Measurements from ENCODE around the gene PIGQ.

Gene PIGQ

DNA sequence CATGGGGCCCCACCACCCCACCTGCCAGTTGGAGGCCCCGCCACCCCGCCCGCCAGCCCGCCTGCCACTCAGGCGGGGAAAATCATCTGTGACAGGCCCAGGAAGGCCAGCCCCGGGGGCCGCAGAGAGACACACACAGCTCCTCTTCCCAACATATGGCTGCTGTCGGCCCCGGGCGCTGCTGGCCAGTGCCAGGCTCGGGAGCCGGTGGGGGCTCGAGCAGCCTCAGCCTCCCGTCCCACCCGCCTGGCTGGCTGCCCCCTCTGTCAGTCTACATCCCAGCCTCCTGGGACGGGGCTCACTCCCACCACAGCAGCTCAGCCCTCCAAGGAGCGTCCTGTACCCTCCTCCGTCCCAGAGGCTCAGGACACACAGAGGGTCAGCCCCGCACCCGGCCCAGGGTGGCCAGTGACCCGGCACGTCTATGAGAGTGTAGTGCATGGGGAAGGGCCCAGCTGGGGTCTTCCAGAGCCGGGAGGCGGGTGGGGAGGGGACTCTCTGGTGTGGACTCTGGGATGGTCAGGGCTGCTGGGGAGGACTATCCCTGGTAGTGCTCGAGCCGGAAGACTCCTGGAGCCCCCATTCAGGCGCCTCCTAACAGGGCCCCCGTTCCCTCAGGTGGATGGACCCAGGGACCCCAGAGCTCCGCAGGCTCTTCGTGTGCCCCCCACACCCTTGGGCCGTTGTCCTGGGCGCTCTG, 13.1 kb upstream of the PIGQ start:
- DNase-seq = no peak

DNA sequence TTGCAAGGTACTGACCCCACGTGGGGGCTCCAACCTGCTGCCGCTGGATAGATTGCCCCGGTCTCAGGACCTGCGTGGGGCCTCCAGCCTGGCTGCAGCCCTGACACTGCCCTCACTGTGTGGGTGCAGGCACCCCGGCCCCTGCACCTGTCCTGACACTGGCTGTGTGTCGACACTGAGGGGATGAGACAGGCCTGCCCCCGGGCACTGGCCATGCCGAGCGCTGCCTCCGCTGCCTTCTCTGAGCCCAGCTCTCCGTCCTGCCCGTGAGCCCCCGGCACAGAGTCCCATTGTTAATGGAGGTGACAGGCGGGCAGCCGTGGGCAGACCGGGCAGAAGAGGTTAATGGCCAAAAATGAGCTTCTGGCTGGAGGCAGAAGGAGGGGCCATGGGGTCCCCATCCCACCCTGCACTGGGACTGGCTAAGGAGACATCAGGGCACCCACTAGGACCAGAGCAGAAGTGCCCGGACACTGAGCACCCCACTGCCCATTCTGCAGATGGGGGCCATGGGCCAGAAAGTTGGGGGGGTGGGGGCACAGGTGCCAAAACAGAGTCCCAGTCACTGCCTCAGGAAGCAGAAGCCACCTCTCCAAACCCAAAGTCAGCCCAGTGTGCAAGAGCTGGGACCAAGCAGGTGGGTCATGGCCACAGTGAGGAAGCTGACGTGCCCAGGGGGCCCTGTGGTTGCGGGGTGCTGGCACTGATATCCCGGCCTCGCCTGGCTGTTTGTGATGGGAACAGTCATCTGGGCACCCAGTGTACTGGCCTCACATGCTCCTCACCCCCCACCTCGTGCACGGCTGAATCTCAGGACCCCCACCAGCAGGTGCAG, 12.1 kb upstream of the PIGQ start:
- DNase-seq = no peak

DNA sequence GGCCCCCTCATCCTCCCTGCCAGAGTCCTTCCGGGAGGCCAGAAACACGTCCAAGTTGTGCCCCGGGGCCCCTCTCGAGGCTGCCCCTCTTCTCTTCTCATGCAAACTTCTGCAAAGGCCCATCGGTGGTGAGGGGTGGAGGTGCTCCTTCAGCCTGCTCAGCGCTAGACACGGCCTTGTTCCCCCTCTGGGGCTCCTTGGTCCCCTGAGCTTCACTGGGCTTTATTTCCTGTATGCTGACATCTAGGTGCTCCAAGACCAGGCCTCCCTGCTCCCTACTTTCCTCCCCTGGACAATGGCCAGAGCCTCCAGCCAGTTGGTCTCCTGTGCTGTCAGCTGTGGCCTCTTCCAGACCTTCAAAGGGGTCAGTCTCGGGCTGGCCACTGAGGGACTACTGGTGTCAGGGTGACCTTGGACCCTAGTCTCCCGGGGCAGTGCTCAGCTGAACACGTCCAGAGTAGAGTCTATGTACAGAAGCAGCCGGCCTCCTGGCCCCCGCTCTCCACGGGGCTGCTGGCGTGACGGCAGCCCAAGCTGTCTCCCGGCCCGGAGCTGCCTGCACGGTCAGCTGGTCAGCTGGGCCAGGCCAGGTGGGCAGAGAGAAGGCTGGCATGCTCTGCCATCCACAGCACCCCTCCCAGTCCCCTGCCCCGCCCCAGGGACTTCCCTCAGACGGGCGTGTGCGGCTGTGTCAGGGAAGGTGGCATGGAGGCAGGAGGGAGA, 11.3 kb upstream of the PIGQ start:
- DNase-seq = no peak

DNA sequence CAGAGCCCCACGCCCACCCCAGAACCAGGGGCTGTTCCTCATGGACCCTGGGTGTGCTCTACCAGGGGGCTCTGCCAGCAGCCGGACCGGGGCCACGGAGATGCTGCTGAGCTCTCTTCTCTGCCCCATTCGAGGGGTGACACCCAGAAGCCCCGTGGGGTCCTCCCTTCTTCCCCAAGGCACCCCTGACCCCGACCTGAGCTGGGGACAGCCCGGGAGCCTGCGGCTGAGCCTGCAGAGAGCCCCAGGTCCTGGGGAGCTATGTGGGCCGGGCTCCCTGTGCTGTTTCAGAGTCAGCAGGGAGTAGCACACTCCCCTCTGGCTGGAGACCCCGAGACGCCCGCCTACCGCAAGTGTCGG, 10.8 kb upstream of the PIGQ start:
- DNase-seq = no peak

DNA sequence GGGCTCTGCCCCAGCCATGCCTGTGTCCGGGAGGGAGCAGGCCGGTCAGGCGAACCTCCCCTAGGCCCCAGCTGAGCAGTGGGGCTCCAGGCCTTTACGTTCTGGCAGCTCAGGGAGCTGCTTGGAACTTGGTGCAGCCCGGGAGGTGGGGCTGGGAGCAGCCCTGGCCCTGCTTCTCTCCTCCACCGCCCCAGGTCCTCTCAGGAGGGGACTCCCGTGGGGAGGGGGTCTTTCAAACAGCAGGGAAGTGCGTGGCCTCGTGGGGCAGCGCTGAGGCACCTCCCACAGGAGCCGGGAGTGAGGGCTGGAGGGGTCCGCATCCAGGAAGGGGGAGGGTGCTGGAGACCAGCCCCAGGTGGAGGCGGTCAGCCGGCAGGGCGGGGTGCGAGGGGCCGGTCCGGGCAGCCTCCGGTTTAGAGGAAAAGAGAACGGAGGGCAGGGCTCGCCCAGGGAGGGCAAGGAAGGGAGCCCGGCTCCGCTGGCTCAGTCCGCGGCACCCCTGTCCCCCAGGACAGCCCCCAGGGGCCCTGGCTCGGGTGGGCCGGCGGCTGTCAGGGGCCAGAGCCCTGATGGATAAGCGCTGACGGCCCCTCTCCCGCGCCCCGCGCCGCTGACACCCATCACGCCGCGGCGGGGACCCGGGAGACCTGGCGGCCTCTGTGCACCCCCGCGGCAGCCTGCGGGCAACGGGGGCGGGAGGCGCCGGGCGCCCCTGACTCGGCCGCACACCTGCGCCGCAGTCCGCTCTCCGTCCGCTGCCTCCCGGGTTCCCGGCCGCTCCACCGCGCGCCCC, 10.2 kb upstream of the PIGQ start:
- DNase-seq = no peak

DNA sequence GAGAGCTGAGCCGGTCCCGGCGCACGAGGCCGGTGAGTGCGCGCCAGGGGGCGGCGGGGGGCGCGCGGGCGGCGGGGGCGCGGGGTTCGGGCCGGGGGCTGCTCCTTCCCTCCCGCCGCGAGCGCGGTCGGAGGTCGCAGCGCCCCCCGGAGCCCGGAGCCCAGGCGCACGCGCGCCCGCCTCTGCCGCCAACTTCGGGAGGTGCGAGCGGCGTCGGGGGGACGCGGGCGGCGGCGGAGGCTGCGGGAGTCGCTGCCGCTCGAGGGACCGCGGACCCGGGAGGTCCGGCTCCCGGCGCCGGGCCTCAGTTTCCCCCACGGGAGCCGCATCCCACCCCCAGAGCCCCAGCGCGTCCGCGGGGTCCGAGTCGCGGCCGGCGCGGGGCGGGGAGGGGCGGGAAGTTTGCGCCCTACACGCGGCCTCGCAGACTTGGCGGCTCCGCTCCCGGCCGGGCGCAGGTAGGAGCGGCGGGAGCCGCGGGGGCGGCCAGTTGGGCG, 9.5 kb upstream of the PIGQ start, which contains the start of gene PRR35:
Gene PRR35, plus strand, starts transcription at position 191 of the 497 bp plus-strand sequence. CDS start 2,901 bp downstream, outside the sequence.
- DNase-seq = no peak

DNA sequence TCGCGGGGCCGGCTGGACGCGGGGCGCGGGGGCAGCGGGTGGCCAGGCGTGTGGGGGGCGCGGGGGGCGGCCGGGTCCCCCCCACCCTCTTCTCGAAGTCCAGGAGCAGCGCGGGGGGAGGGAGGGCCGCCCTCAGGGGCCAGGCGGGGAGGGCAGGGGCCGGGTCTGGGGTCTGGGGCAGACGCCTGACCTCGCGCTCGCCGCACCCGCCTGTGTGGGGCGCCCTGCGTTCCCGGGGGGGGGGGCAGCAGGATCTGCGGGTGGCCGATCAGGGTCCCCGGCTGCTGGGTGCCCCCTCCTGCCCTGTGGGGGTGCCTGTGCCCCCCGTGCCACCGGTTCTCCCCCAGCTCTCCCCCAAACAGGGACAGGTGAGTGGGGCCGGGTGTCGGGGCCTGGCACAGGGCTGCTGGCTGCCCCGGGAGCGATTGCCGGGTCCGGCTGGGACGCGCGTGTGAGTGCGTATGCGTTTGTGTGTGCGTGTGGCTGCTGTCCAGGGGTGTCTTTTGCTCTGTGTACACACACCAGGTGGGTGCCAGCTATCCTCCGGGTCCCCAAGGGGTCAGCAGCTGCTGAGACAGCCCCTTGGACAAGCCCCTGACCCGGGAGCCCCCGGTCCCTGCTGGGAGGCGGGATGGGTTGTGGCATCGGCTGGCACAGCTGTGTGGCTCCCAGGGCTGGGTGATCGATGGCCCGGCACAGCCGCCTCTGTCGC, 8.9 kb upstream of the PIGQ start:
- DNase-seq = no peak

DNA sequence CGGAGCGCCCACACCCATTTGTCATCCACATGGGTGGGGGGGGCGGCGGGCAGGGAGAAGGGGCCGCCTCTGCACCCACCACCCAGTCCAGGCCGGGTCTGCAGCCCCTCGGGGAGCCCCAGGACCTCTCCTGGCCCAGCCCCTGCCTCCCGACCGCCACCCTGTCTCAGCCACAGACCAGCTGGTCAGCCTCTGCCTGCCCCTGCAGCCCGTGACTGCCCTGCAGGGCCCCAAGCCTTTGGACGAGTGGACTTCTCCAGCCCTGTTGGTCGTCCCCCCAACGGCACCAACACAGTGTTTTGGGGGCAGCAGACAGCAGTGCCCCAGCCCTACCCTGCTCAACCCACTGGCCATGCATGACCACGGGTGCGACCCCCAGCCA, 8.4 kb upstream of the PIGQ start:
- no peak for DNase-seq

DNA sequence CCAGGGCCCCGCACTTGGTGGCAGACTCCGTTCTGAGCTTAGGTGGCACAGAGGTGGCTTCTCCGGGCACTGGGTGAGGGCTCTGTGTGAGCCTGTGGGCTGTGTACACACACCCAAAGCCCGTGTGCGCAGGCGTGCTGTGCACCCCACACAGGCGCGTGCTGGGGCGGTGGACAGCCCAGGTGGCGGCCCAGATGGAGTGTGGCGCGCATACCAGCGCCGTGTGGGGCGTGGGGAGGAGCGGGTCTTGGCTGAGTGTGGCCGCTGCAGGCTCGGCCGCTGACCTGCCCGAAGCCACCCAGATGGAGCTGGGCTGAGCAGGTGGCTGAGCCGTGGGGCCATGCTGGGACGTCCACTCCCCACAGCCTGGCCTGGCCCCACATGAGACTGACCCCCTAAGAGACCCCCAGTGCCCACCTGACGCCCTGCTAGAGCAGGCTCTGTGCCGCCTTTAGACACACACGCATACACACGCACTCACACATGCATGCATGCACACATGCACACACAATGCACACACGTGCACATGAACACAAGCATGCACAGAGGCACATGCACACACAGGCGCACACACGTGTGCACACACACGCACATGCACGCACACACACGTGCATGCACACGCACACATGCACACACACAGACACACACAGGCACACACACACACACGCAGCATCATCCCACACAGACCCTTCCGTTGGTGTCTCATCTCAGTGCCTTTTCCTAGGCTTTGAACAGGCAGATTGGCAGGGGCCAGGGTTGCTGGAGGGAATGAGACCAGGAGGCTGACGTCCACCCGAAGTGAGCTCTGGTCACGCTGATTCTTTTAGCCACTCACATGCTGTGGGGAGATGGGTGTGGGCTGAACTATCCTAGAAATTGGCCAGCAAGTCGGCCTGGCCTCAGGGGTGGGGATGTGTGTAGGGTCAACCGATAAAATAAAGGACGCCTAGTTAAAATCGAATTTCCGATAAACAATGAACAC, 7.5 kb upstream of the PIGQ start:
- DNase-seq = no peak

DNA sequence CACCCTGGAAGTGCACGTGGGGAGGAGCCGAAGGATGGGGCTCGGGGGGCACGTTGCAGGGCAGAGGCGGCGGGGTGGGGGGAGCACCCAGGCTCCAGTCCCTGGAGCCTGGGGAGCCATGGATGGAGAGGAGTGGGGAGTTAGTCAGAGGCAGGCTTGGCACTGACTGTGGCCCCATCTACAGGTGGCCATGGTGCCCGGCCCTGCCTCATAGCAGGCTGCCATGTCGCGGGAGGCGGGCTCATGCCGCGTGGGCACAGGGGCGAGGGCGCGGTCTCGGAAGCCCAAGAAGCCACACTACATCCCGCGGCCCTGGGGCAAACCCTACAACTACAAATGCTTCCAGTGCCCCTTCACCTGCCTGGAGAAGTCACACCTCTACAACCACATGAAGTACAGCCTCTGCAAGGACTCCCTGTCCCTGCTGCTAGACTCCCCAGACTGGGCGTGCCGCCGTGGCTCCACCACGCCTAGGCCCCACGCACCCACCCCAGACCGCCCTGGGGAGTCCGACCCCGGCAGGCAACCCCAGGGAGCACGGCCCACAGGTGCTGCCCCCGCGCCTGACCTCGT, 6.6 kb upstream of the PIGQ start:
- no peak for DNase-seq

DNA sequence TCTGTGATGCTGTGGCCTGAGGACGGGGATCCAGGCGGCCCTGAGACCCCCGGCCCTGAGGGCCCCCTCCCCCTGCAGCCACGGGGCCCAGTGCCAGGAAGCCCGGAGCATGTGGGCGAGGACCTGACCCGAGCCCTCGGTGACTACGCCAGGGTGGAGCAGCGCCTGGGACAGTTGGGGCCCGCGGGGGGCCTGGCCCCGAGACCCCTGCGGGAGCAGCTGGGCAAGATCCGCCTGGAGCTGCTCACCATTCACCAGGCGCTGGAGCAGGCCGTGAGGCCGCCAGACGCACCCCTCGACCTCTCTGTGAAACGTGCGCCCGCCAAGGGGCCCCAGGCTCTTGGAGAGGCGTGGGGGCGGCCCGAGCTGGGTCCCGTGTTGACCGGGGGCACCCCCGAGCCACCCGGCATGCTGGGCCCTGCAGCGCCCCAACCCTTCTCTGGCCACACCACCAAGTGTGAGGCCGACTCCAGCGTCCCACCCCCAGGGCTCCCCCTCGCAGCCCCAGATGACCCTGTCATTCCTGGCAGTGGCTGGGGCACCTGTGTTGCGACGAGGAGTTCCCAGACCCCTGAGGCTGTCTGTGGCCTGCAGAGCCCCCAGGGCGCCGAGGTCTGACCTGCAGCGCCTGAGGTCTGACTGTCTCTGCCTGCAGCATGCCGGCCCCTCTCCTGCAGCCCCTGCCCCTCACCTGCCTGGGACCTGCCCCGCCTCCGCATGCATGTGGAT, 4.9 kb upstream of the PIGQ start:
- no peak for DNase-seq

DNA sequence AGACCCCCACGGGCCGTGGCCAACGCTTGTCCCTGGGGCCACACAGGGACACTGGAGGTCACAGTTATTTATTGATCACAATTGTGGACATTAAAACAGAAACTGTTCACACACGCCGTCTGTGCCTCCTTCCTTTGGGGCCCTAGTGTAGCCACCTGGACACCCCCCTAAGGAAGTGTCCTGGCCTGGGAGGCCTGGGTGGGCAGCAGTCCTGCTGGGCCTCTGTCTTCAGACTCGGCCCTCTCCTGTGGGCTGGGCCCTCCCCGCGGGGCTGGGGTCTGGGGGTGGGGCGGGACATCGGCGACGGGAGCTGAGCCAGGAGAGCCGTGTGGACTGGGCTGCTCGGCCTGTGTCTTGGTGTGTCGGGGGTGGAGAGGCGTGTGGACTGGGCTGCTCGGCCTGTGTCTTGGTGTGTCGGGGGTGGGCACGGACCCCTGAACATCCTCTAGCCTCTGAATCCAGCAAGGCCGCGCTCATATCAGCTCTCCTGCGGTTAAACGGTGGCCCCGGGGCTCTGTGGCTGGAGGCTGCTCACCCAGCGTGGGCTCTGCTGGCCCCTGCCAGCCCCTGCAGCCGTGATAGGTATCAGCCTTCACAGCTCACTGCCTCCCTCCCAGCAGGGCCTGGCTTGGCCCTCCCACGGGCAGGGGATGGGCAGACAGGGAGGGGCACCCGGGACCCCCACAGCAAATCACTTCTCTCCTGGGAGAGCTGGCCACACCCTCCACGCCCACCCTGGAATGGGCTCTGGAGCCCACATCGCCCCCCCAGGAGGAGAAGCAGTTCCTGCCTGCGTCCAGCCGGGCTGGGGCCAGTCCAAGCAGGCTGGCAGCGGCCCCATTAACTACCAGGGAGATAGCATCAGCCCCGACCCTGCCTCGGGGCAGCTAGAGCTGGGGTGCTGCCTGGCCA, 4.1 kb upstream of the PIGQ start:
- DNase-seq = no peak

DNA sequence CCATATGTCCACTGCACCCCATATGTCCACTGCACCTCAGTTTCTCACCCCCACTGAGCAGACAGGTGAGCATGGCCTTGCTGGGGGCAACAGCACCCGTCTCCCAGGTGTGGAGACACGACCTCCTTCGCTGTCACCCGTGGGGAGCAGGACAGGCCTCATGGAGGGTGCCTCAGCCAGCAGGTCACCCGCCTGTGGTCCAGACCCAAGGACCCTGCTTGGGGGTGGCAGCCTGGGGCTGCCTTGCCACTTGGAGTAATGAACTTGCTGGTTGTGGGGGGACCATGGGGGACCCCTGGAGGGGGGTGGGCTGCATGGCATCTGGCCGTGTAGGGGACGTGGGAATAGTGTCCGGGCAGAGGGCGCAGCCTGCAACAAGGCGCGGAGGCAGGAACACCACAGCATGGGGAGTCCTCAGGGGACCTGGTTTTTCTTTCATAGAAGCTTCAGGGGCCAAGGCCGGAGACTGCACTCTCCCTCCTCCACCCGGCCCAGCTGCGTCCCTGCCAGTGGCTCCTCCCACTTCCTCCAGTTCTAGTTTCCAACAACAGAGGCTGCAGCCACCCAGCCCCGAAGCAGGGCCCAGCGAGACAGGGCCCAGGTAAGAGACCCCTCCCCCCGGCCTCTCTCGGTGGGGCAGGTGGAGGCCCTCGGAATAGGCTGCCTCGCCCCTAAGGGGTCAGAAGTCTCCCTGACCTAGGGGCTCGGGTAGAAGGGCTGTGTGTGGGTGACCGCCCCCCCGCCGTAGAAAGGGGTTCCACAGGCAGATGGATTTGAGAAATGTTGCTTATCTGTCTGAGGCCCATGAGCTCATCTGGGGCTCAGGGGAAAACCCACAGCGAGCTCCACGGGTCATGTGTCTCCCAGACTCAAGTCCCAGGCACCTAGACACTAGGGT, 3.0 kb upstream of the PIGQ start, which contains the start of gene NHLRC4:
Gene NHLRC4, plus strand, starts transcription at position 531 of the 898 bp plus-strand sequence. CDS start 1,043 bp downstream, outside the sequence.
- DNase-seq = peak; percentile 56

DNA sequence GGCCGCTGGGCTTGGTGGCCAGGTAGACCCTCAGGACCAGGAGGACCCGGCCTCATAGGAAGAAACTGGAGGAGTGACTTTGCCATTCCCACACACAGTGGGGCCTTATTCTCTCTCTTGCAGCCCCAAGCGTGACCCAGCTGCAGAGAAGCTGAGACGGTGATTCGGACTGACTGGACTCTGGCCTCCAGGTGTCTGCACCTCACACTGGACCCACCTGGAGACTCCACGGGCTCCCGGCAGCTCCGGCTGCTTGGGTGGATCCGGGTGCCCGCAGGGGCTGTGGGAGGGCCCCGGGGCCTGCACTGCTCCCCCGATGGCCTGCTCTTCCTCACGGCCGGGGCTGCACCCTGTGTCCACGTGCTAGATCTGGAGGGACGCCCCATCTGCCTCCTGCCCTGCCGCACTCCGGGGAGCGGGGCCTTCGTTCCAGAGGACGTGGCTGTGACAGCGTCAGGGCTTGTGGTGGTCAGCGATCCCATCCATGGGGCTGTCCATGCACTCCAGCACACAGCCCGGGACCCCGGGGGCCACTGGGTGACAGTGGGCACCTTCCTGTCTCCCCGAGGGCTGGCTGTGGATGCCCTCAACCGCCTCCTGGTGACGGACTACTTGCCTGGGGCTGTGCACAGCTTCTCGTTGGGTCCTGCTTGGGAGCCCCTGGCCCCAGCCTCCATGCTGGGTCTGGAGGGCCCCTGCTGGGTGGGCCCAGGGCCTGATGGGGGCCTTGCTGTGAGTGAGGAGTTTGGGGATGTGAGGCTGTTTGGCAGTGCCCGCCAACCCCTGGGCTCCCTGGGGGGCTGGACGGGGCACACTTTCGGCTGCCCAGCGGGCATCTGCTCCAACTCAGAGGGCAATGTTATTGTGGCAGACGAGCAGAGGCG, 2.2 kb upstream of the PIGQ start:
- no peak for DNase-seq

DNA sequence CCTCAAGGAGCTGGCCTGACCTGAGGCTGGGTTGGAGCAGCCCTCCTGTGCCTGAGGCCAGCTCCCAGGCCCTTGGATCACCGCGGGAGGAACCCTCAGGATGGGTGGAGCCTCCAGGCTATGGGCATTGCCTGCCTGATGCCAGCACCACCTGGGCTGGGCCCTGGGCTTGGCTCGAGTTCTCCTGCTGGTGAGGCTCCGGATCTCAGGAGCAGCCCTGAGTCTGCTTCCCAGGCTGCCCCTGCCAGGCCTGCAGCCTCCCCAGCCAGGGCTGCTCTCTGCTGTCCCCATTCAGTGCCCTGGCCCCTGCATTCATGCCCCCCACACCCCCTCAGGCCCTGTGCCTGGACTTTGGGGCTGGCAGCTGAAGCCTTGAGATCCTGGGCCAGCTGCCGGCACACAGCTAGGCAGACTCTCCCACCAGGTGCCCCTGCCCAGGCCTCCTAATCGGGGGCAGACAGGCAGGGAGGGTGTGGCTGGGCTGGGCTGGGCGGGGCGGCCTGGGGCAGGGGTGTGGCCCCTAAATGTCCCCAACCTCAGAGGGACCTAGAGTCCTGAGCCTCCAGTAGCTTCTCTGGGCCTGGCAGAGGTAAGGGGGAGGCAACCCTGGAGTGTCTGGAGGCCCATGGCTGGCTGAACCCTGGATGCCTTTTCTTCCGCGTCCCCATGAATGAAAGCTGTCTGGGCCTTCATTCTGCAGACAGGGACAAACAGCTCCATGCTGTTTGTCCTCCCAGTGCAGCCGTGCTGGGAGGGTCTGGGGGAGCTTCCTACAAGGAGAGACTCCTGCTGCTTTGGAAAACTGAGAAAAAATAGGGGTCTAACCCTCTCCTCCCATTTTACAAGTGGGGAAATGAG, 1.1 kb upstream of the PIGQ start:
- no peak for DNase-seq

Measured in suppressor macrophage treated with lipopolysaccharide for 4 hours (primary cell).